GM18498 (cell line): Measurements from ENCODE around the gene PHF21A.
"Not testable (repeated sequence)": the region's sequence is repeated elsewhere in the genome, so short reads cannot be mapped to it uniquely, and the experiment has no call there.

Source experiments
- ATAC-seq: cut with Tn5 transposase; IDR thresholded peaks from one replicate; pipeline ENCODE4 v1.9.1; 2021; ENCODE audit warnings: mild to moderate bottlenecking, moderate library complexity; ENCODE audit not compliant: unreplicated experiment

Gene PHF21A

GRCh38 chr11:46038529-46038928 lies 82.7 kb downstream of the PHF21A start:
- ATAC-seq: no peak

DNA sequence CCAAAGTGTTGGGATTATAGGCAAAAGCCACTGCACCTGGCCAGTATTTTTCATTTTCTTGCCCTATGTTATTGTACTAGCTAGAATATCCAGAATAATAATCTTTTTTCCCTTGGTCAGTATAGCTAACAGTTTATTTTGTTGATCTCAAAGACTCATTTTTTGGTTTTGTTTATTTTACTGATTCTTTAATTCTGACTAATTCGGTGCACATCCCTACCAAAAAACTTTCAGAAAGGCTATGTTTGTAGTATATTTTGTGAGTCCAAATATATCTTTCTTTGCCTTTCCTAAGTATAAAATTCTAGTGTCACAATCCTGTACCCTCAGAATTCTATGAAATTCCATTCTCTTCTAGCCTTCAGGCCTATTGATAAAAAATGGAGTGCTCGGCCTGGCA lies 84.3 kb downstream of the PHF21A start:
- ATAC-seq: no peak

- ATAC-seq: no peak
These were observed 85.2 kb downstream of the PHF21A start for GRCh38 chr11:46036009-46036408.

- ATAC-seq: no peak
These were observed 87.2 kb downstream of the PHF21A start for GRCh38 chr11:46034041-46034440.

DNA sequence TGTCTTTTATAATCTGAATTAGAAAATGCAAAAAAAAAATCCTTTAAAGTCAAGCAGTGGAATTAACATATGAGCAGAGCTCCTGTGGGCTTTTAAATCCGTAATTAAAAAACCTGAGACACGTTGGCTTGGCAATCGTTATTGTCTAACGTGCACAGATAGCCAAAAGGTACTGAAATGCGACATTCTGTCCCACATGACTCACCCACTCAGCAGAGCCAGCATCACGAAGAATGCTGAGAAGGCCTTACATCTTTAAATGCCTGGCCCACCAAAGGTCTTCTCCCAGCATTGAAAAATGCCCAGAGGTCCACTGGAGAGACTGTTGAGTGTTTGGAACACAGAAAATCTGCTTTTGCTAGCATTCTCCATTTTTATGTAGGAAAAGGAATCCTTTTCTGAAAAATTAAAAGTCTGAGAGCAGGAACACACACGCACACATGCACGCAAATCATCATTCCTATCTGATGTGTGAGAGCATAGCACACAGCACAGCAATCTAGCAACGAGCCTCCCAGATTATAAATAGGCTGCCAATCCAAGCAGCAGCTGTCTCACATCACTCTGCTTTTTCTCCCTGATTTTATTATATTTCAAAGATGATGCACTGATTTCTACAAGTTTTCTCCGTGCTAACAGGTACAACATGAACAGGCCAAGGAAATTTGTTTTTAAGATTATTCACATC lies 94.5 kb downstream of the PHF21A start:
- no peak for ATAC-seq

DNA sequence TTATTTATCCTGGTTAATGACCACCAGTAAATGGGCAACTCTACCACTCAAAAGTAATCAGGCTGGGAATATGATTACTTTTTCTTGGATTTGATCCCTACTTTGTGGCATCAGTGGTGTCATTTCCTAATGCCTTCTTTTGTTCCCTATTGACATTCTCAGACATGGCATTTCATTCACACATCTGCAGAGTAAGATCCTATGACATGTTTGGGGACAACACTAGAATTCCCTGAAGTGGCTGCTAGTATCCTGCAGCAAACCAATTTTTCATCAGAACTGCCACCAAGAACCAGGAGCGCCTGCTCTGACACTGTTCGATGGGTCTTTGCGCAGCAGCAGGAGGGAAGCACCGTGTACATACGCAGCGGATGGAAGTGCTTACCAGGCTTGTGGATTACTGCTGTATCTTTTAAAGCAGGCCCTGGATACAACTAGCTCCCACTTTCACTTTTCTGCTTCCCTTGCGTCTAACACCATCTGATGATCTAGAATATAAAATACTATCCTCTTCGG lies 101.1 kb downstream of the PHF21A start:
- ATAC-seq: no peak

GRCh38 chr11:46018651-46019050 lies 102.6 kb downstream of the PHF21A start:
- ATAC-seq: no peak

DNA sequence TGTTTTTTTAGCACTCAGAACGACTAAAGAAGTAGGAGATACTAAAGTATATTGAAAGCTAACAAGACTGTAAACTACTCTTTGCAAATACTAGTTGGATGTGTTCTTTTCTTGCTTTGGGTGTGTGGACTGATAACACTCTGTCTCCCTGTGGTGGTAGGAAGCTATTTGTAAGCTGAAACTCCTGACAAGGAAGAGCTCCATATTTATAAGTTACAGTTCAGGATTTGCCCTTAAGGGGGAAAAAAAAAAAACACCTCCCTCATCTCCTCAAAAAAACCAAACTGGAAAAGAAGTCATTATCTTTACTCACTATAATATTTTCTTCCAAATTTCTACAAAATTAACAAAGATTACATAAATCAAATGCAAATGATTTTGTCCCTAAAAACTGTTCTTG lies 103.9 kb downstream of the PHF21A start:
- no peak for ATAC-seq

DNA sequence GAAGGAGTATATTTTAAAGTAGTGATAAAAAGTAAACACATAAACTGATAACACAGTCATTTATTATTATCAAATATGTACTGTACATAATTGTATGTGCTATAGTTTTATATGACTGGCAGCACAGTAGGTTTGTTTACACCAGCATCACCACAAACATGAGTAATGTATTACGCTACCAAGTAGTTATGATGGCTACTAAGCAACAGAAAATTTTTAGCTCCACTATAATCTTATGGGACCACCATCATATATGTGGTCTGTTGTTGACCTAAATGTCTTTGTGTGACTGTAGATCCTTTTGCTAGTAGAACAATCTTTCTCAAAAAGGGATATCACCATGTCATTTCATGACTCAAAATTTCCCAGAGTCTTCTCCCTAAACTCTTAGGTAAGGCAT lies 105.3 kb downstream of the PHF21A start:
- ATAC-seq: no peak

DNA sequence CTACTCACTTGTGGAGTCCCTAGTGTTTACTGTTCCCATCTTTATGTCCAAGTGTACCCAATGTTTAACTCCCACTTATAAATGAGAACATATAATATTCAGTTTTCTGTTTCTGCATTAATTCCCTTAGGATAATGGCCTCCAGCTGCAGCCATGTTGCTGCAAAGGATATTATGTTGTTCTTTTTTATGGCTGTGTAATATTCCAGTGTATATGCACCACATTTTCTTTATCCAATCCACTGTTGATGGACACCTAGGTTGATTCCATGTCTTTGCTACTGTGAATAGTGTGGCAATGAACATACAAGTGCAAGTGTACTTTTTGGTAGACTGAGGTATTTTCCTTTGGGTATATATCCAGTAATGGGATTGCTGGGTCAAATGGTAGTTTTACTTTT lies 107.1 kb downstream of the PHF21A start:
- not testable (repeated sequence) for ATAC-seq

DNA sequence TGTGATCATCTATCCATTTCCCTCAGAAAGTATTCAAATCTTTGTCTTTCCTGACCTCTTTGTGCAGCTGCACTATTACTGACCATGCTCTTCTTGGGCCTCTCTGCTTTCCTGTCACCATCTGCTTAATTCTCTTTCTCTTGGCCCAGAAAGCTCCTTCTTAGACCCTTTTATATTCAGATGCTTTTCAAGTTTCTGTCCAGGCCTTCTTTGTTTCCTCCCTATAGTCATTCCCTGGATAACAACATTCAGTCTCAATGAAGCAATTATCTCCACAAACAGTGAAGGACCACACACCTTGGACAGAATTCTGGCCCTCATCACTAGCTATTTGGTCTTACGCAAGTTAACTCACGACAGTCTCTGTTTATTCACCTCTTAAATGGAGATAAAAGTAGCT lies 109.1 kb downstream of the PHF21A start:
- no peak for ATAC-seq

GRCh38 chr11:46010100-46010499 lies 111.2 kb downstream of the PHF21A start:
- ATAC-seq: no peak

- ATAC-seq: no peak
These were observed 111.6 kb downstream of the PHF21A start for GRCh38 chr11:46009647-46010046.

DNA sequence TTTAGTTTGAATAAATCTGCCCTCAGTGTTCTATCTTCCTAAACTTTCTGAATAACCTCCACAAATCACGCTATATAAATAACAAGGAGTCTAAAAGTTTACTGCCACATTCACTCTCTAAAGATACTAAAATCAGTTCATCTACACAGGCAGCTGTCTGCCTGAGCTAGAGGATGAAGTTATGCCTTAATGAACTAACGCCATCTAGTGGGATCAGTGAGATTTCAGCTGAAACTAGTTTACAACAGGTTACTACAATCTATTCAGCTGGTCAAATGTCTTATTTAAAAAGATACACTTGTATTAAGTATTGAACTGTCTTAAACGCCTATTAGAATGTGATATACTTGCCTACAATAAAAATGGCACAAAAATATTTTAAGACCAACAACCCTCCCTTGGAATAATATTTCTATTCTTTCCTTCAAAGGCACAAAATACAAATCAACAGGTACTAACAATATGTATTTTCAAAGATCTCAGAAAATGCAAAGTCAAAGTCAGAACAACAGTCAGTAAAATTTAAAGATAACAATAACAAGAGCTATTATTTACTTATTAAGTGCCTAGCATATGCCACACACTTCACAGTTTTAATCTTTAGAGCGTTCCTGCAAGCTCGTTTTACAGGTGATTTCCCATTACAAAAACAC lies 114.7 kb downstream of the PHF21A start:
- no peak for ATAC-seq

- no peak for ATAC-seq
These were observed 117.7 kb downstream of the PHF21A start for GRCh38 chr11:46003572-46003971.

DNA sequence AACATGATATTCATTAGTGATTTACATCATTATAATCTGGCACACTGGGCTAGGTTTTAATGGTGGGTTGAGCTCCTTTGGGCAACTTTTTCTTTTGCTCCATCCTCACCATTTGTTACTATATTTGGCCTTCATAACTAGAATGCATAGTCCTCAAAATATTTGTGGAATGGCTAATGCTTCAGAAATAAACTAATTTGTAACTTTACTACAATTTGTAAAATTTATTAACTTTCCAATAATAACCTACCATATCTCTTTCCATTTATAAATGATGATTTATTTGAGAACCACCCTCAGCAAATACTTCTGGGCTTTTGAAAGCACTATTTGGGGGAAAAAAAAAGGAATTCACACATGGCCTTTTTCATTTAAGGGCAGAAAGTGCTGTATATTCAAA lies 119.1 kb downstream of the PHF21A start:
- no peak for ATAC-seq

DNA sequence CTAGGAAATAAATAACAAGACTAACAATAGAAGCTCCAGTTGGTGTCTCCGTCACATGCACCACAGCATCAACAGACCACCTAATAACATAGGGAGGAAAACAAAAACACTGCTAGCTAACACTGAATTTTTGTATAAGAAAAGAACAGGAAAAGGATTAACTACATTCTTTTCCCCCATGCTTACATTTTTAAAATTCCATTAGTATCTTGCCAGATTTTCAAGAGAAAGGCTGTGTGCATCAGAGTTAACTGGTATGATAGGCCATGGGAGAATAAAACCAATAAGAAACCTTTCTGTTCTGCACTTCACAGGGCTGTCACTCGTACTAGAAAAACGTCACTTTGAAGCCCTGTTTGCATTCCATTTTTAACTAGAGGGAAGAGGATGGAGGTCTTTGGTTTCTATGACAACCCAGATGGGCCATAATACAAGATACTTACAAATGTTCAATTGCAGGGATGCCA lies 119.8 kb downstream of the PHF21A start:
- ATAC-seq: no peak

- no peak for ATAC-seq
These were observed 123.7 kb downstream of the PHF21A start for GRCh38 chr11:45997599-45997998.

GRCh38 chr11:45995342-45995734 lies 125.9 kb downstream of the PHF21A start:
- ATAC-seq: no peak

- no peak for ATAC-seq
These were observed 126.6 kb downstream of the PHF21A start for GRCh38 chr11:45994371-45995341.

DNA sequence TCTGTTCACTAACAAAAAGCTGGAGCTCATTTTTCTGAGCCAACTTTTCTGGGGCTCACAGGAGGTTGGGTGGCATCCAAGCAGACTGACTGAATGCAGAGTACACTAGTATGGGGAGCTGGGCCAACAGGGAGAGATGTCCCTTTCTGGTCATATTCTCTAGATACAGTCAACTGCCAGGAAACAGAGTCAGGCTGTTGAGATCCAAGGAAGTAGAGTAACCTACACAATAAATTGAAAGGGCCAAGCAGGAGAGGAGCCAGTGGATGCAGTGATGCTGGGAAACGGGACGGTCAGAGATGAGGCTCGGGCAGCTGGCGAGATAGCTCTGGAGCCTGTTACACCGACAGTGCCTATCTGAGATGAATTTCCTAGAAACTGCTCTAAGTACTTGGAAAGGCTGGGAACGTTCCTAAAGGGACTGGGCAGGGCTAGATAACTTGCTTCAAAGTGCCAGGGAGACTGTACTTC lies 127.7 kb downstream of the PHF21A start:
- no peak for ATAC-seq
